ENCODE measurements around the gene C1QA. TPM values are rescaled to one million over a fixed set of nuclear protein-coding genes. Genes with fewer than 3 reads are reported as not detected.

Gene C1QA
- total RNA-seq, 3 donors from 2014 or later (not counting 1 experiment from before 2014, with no cell fraction given) = 0.43 to 3.9 TPM; not detected in 1

DNA sequence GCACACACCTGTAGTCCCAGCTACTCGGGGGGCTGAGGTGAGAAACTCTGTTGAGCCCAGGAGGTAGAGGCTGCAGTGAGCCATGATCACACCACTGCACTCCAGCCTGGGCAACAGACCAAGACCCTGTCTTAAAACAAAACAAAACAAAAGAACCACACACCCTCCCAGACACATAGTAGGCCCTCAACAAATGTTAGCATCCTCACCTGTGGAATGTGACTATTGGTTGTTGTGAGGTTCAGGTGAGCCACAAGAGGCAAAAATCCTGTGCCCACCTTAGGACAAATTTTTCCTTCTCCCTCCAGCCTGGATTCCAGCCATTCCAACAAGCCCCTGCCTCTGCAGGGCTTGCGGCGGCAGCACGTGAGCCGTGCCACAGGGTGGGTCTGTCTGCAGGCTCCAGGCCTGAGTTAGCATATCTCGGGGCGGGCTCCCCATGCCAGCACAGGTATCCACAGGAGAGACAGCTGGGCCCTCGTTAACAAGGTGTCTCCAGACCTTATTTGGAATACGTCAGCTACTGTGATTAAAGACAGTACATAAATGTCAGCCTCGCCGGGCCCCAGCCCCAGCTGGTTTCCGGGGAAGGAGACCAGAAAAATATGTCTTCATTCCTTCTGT, 34.0 kb downstream of the C1QA start:
- Mint-ChIP-seq H3K36me3 (no peaks in the 10 kb centered on the region), H3K4me1 (no peaks in the 10 kb centered on the region), H3K9me3 (no peaks in the 10 kb centered on the region), H3K27ac (no peak overlapping the region), H3K4me3 (no peak overlapping the region), H3K27me3 (ENCODE audit: low read depth in 2 of 2) (peaks cover 17 to 28% of the 10 kb centered on the region in 2 donors)
- no peaks in the 10 kb centered on the region for H3K36me3 ChIP-seq (ENCODE audit: control insufficient read depth, insufficient read depth, low read length)
- no peaks in the 10 kb centered on the region for H3K4me1 ChIP-seq (ENCODE audit: control insufficient read depth, insufficient read depth, low read length)
- TF ChIP-seq, protein P1, sequence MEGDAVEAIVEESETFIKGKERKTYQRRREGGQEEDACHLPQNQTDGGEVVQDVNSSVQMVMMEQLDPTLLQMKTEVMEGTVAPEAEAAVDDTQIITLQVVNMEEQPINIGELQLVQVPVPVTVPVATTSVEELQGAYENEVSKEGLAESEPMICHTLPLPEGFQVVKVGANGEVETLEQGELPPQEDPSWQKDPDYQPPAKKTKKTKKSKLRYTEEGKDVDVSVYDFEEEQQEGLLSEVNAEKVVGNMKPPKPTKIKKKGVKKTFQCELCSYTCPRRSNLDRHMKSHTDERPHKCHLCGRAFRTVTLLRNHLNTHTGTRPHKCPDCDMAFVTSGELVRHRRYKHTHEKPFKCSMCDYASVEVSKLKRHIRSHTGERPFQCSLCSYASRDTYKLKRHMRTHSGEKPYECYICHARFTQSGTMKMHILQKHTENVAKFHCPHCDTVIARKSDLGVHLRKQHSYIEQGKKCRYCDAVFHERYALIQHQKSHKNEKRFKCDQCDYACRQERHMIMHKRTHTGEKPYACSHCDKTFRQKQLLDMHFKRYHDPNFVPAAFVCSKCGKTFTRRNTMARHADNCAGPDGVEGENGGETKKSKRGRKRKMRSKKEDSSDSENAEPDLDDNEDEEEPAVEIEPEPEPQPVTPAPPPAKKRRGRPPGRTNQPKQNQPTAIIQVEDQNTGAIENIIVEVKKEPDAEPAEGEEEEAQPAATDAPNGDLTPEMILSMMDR (IDR thresholded peaks at IDR 0.05) = no peak
- WGBS (ENCODE audit: insufficient coverage) = 54% methylated on average over 12 of the region's 12 CpGs
- intact Hi-C loops (cut with micrococcal nuclease) = no loop called here
- ATAC-seq = no peak
- H3K4me3 ChIP-seq (ENCODE audit: low read length) = no peak overlapping the region
- DNase-seq = no peak
- no peak overlapping the region for H3K27ac ChIP-seq (ENCODE audit: low read length)
- no peaks in the 10 kb centered on the region for H3K9me3 ChIP-seq (ENCODE audit: control insufficient read depth, insufficient read depth, low read length)
- H3K27me3 ChIP-seq (ENCODE audit: control insufficient read depth, insufficient read depth, low read length) = no peaks in the 10 kb centered on the region

DNA sequence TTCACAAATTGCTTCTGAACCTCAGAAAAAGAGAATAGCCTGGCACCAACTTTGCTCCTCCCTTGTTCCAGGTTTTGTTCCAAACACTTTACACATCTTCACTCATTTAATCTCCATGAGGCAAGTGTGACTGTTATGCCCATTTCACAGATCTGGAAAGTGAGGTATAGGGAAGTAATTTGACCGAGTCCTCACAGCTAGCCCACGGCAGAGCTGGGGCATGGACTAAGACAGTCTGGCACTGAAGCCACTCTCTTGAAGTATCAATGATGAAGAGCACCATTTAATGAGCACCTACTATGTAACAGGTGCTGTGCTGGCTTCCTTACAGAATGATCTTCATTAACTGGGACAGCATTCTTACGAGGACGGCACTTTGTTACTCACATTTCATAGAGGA, 35.6 kb downstream of the C1QA start:
- no peaks in the 10 kb centered on the region for H3K9me3 Mint-ChIP-seq
- intact Hi-C loops (cut with micrococcal nuclease) = no loop called here
- 80% methylated on average over 4 of the region's 4 CpGs for WGBS (ENCODE audit: insufficient coverage)
- no peaks in the 10 kb centered on the region for H3K4me1 Mint-ChIP-seq
- no peaks in the 10 kb centered on the region for H3K36me3 Mint-ChIP-seq
- Histone ChIP-seq H3K4me3 (ENCODE audit: low read length) (no peak overlapping the region), H3K36me3 (ENCODE audit: control insufficient read depth, insufficient read depth, low read length) (no peaks in the 10 kb centered on the region), H3K9me3 (ENCODE audit: control insufficient read depth, insufficient read depth, low read length) (no peaks in the 10 kb centered on the region), H3K4me1 (ENCODE audit: control insufficient read depth, insufficient read depth, low read length) (no peaks in the 10 kb centered on the region), H3K27me3 (ENCODE audit: control insufficient read depth, insufficient read depth, low read length) (no peaks in the 10 kb centered on the region), H3K27ac (ENCODE audit: low read length) (no peak overlapping the region)
- ATAC-seq = no peak
- no peak for DNase-seq
- TF ChIP-seq, protein P1 (IDR thresholded peaks at IDR 0.05) = no peak
- H3K27ac Mint-ChIP-seq = no peak overlapping the region
- H3K4me3 Mint-ChIP-seq = no peak overlapping the region
- H3K27me3 Mint-ChIP-seq (ENCODE audit: low read depth in 2 of 2) = peaks cover 17 to 28% of the 10 kb centered on the region in 2 donors

DNA sequence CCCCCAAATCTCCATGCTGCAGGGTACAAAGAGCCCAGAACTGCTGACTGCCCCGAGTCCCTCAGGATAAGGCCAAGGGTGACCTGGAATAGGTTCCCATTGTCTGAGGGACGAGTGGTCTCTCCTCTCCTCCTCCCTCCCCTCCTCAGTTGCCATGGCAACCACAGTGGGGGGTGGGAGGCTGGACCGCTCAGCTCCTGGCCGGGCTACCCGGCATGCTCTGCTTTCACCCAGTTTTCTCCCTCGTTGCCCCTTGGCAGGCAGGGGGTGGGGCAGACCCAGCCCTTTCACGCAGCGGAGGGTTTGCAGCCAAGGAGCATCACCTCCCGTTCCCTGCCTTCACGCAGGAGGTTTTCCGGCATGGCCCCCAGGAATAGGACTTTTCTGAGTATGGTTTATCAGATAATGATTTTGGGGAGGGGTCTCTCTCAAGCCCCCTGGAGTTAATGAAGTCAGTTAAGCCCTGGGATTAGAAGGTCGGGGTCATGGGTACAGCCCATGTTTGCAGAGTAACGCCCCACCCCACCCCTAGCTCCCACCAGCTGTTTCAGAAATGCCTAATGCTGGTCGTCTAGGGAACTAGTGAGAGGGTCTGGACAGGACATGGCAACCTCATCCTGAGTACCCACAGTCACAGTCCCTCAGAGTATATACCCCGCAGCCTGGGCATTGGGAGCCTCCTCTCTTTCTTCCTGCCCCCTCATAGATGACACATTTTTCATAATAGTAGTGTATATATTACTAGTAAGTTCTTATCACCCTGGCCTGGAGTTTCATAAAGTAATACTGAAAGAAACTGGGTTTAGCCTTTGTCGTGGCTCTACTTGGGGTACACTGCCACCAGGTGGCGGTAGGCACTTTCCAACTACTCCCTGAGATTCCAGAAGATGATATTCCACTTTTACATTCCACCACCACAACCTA, 37.3 kb downstream of the C1QA start:
- Histone ChIP-seq H3K36me3 (ENCODE audit: control insufficient read depth, insufficient read depth, low read length) (no peaks in the 10 kb centered on the region), H3K27ac (ENCODE audit: low read length) (no peak overlapping the region), H3K4me3 (ENCODE audit: low read length) (no peak overlapping the region), H3K4me1 (ENCODE audit: control insufficient read depth, insufficient read depth, low read length) (no peaks in the 10 kb centered on the region), H3K9me3 (ENCODE audit: control insufficient read depth, insufficient read depth, low read length) (no peaks in the 10 kb centered on the region), H3K27me3 (ENCODE audit: control insufficient read depth, insufficient read depth, low read length) (no peaks in the 10 kb centered on the region)
- H3K9me3 Mint-ChIP-seq = no peaks in the 10 kb centered on the region
- WGBS (ENCODE audit: insufficient coverage) = 13% methylated on average over 15 of the region's 17 CpGs
- TF ChIP-seq, protein P1 (IDR thresholded peaks at IDR 0.05) = peak; percentile 20
- H3K4me1 Mint-ChIP-seq = no peaks in the 10 kb centered on the region
- H3K27ac Mint-ChIP-seq = no peak overlapping the region
- H3K4me3 Mint-ChIP-seq = no peak overlapping the region
- no peak for ATAC-seq
- intact Hi-C loops (cut with micrococcal nuclease) = loop anchor here (1.0 kb wide), 1 partner anchor 216 kb away; no protein-coding TSS in a partner anchor
- H3K27me3 Mint-ChIP-seq (ENCODE audit: low read depth in 2 of 2) = peaks cover 8 to 24% of the 10 kb centered on the region in 2 donors
- H3K36me3 Mint-ChIP-seq = no peaks in the 10 kb centered on the region
- DNase-seq = no peak

All from natural killer cell (primary cell).